ENCODE results near the gene GRK5.
A peak's percentile ranks its signal among the peaks of the same experiment; 100 is the strongest.
"Not testable (repeated sequence)": the region's sequence is repeated elsewhere in the genome, so short reads cannot be mapped to it uniquely, and the experiment has no call there.

GRK5 gene

GRCh38 chr10:119425102-119425880 is 217.9 kb downstream of the GRK5 start:
- no peak for DNase-seq

- no peak for DNase-seq
Measured at GRCh38 chr10:119425881-119426170, 218.5 kb downstream of the GRK5 start.

GRCh38 chr10:119426699-119427098 is 219.3 kb downstream of the GRK5 start:
- DNase-seq: no peak

GRCh38 chr10:119427263-119427864 is 220.0 kb downstream of the GRK5 start:
- DNase-seq: no peak

GRCh38 chr10:119428789-119429188 is 221.4 kb downstream of the GRK5 start:
- no peak for DNase-seq

- DNase-seq: no peak
Measured at GRCh38 chr10:119429771-119430170, 222.4 kb downstream of the GRK5 start.

GRCh38 chr10:119431034-119431772 is 223.8 kb downstream of the GRK5 start:
- DNase-seq: no peak

GRCh38 chr10:119431773-119432135 is 224.4 kb downstream of the GRK5 start:
- no peak for DNase-seq

- DNase-seq: not testable (repeated sequence)
Measured at GRCh38 chr10:119434942-119435341, 227.6 kb downstream of the GRK5 start.

GRCh38 chr10:119438717-119439116 is 231.3 kb downstream of the GRK5 start:
- DNase-seq: no peak

- DNase-seq: no peak
Measured at GRCh38 chr10:119439922-119440321, 232.6 kb downstream of the GRK5 start.

GRCh38 chr10:119441151-119441821 is 233.9 kb downstream of the GRK5 start:
- no peak for DNase-seq

- no peak for DNase-seq
Measured at GRCh38 chr10:119441921-119442757, 234.8 kb downstream of the GRK5 start.

- no peak for DNase-seq
Measured at GRCh38 chr10:119442758-119443060, 235.3 kb downstream of the GRK5 start.

GRCh38 chr10:119443441-119443840 is 236.1 kb downstream of the GRK5 start:
- no peak for DNase-seq

GRCh38 chr10:119443970-119444660 is 236.7 kb downstream of the GRK5 start:
- no peak for DNase-seq

GRCh38 chr10:119444866-119445265 is 237.5 kb downstream of the GRK5 start:
- DNase-seq: no peak

GRCh38 chr10:119445311-119445934 is 238.1 kb downstream of the GRK5 start:
- DNase-seq: peak; percentile 79 to 80

- DNase-seq: no peak
Measured at GRCh38 chr10:119445935-119446317, 238.6 kb downstream of the GRK5 start.

GRCh38 chr10:119446441-119447277 is 239.3 kb downstream of the GRK5 start:
- no peak for DNase-seq

GRCh38 chr10:119447421-119447820 is 240.1 kb downstream of the GRK5 start:
- DNase-seq: no peak

Data from activated CD4-positive, alpha-beta T cell treated with anti-CD3 and anti-CD28 coated beads, Interleukin-2, amount 50 U/mL, for 4 hours (primary cell).